Stimulated activated CD8-positive, alpha-beta memory T cell treated with anti-CD3 and anti-CD28 coated beads, Interleukin-7, amount 100 ng/mL, for 24 hours (primary cell): ENCODE results near the gene RBMXL3.
"Not testable (repeated sequence)": the region's sequence is repeated elsewhere in the genome, so short reads cannot be mapped to it uniquely, and the experiment has no call there.

Experiments
- DNase-seq: peaks from one replicate; pipeline ENCODE4 v3.0.0-alpha.2; 2020; ENCODE audit warnings: low read depth

Gene RBMXL3

GRCh38 chrX:115189110-115189509, at the start of gene RBMXL3:
Gene RBMXL3 (plus strand): TSS chrX:115189410. CDS start chrX:115189442, 32 bp downstream.
- no peak for DNase-seq

DNA sequence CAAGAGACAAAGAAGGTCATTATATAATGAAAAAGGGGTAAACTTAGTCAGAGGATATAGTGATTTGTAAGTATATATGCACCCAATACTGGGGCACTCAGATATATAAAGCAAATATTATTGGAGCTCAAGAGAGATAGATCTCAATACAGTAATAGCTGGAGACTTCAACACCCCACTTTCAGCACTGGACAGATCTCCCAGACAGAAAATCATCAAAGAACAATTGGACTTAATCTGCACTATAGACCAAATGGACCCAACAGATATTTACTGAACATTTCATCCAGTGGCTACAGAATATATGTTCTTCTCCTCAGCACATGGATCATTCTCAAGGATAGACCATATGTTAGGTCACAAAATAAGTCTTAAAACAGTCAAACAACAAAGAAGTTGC, 47.2 kb upstream of the RBMXL3 start:
- DNase-seq, result no peak

DNA sequence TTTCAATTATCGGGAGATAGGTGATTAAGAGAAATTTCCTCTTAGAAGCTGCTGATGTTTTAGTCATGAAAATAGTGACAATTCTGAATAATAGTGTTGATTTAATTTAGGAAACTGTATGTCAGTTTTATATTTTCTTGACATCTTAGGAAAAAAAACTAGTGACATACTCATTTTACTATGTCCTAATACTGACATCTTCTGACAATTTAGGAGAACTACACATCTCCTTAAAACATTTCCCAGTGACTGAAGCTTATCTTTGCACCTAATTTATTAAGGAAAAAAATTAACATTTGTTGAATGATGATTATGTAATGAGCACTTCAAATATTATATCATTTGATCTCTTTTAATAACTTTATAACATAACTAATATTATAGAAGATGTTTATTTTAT, 42.0 kb upstream of the RBMXL3 start:
- DNase-seq, result no peak

DNA sequence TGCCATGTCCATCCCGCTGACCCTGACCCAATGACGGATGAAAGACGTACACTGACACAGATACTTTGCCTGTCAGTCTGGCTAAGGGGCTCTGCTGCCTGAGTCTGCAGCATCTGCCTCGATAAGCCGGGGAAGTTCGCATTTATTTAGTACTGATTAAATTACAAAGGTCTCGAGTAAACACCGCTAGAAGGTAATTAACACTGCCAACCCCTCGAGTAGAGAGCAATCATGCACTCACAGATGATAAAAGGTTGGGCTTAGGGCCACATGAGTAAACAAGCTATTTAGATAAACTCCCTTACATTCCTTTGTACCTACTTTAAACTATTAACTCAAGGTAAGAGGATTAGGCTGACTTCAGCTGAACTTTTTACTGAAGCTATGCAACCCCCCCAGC, 16.0 kb upstream of the RBMXL3 start:
- no peak for DNase-seq

GRCh38 chrX:115174548-115174947, 14.7 kb upstream of the RBMXL3 start:
- DNase-seq, result no peak

- no peak for DNase-seq
Observed at GRCh38 chrX:115177932-115178331, 11.3 kb upstream of the RBMXL3 start.

DNA sequence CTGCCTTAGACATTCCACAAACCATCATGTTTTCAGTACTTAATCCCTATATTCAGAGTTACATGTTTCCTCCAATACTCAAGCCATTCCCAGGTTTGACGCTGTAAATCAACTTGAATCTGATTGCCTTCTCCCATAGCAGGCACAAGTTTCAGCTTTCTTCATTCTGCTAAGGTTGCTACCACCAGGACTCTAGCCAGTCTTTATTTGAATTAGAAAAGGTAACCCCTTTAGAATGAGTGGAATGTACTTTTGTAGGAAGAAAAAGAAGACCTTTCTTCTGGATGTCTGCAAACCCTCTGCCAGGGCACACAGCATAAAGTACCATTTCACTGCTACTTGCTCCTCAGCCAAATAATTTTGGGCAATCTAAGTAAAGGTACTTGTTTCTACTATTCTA, 10.7 kb upstream of the RBMXL3 start:
- DNase-seq, result no peak

GRCh38 chrX:115183980-115184379, 5.2 kb upstream of the RBMXL3 start:
- no peak for DNase-seq

GRCh38 chrX:115189646-115190635, 731 bp downstream of the RBMXL3 start:
- DNase-seq, result no peak

- DNase-seq, result no peak
Observed at GRCh38 chrX:115190636-115191489, 1.7 kb downstream of the RBMXL3 start.

DNA sequence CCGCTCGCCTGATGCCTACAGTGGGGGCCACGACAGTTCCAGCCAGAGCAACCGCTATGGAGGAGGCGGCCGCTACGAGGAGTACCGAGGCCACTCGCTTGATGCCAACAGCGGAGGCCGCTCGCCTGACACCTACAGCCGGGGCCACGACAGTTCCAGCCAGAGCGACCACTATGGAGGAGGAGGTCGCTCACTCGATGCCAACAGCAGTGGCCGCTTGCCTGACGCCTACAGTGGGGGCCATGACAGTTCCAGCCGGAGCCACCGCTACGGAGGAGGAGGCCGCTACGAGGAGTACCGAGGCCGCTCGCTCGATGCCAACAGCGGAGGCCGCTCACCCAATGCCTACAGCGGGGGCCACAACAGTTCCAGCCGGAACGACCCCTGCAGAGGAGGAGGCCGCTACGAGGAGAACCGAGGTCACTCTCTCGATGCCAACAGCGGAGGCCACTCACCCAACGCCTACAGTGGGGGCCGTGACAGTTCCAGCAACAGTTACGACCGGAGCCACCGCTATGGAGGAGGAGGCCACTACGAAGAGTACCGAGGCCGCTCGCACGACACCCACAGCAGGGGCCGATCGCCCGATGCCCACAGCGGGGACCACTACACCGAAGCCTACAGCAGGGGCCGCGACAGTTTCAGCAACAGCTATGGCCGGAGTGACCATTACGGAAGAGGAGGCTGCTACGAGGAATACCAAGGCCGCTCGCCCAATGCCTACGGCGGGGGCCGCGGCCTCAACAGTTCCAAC, 2.5 kb downstream of the RBMXL3 start:
- DNase-seq, result no peak

GRCh38 chrX:115192244-115192700, 3.1 kb downstream of the RBMXL3 start:
- DNase-seq, result no peak

DNA sequence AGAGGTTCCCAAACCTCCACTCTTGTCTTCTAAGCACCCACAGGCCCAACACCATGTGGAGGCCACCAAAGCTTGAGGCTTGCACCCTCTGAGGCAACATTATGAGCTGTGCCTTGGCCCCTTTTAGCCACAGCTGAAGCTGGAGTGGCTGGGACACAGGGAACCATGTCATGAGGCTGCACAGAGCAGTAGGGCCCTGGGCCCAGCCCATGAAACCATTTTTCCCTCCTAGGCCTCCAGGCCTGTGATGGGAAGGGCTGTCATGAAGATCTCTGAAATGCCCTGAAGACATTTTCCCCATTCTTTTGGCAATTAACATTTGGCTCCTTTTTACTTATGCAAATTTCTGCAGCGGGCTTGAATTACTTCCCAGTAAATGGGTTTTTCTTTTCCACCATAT, 14.8 kb downstream of the RBMXL3 start:
- no peak for DNase-seq

- DNase-seq, result not testable (repeated sequence)
Observed at GRCh38 chrX:115209547-115209946, 20.3 kb downstream of the RBMXL3 start.

DNA sequence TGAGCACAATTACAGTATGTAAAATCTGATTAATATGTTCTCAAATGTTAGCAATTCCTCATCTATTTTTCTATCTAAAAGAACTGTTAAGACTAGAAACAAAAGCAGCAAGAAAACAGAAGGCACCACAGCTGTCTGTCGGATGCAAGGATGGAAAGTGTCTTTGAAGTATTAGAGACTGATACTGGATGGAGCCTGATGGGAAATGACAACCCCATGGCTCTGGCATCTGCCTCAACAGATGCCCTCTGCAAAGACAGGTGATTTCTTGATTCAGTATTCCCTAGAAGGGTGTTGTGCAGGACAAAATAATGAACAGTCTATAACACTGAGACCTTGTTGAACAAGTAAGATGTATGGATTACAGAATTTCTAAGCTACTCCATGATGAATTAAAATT, 24.9 kb downstream of the RBMXL3 start:
- DNase-seq, result no peak

DNA sequence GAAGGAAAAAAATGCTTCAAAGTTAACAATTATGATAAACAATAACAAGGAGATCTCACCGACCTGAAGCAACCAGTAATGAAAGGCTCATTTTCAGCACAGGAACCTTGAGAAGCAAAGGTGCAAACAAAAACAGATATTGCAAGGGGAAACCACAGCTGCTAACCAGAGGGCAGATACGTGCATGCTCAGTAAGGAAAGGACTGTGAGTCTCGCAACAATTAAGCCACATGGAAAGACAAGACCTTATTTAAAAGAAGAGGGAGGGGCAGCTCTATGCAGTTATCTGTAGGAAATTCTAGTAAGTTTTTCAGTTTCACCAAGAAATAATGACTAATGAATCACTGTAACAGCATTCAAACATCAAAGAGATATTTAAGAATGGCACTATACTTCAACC, 25.4 kb downstream of the RBMXL3 start:
- no peak for DNase-seq

DNA sequence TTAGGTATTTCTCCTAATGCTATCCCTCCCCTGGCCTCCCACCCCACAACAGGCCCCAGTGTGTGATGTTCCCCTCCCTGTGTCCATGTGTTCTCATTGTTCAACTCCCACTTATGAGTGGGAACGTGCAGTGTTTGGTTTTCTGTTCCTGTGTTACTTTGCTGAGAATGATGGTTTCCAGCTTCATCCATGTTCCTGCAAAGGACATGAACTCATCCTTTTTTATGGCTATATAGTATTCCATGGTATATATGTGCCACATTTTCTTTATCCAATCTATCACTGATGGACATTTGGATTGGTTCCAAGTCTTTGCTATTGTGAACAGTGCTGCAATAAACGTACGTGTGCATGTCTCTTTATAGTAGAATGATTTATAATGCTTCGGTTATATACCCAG, 28.1 kb downstream of the RBMXL3 start:
- DNase-seq, result not testable (repeated sequence)

DNA sequence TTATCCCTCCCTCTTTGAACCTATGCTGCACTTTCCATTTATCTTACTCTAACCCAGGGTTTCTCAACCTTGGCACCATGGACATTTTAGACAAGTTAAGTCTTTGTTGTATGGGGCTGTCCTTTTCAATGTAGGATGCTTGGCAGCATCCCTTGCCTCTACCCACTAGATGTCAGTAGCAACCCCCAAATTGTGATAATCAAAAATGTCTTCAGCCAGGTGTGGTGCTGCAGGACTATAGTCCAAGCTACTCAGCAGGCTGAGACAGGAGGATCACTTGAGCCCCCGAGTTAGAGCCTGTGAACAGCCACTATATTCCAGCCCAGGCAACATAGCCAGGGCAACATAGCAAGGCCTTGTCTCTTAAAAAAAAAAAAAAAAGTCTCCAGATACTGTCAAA, 37.7 kb downstream of the RBMXL3 start:
- DNase-seq, result no peak

- DNase-seq, result no peak
Observed at GRCh38 chrX:115229337-115230003, 40.3 kb downstream of the RBMXL3 start.

DNA sequence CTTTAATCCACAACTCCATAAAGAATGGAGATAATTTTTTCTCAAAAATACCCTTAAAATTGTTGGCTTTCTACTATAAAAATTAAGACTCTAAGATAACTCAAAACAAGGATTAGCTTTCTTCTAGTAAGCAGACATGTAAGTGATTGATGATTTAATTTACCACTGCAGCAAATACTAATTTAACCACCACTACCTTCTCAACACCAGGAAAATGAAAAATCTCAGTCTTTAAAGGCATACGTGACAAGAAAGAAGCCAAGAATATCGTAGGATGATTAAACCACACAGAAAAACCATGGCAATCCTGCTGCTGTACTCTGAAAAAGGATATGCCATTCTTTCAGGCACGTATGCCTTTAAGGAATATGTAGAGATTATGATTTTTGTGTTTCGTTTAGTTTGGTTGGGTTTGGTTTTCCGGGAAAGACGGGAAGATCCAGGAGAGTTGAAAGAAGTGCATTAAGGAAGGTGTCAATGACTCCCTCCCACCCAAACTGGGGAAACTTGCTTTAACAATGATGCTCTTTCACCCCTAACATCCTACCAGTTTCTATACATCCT, 43.8 kb downstream of the RBMXL3 start:
- DNase-seq, result no peak
